Measurements from ENCODE around the gene HTR7.

HTR7 gene

DNA sequence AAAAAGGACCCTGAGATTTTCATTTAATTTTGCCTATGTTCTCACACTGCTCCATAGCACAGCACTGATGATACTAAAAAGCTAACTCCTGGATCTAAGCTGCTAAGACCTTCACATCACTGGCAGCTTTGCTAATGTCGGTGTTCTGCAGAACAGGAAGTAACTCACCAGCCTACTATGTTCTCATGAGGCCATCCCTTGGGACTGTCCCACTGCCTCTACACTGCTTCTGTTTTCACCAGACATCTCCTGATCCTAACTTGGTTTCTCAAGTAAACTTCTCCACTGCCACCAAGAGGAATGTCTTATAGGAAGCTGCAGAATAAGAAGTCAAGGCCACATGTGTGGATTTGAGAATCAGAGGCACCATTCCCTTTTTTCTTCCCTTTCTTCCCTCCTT, 15.1 kb downstream of the HTR7 start:
- no peak for TF ChIP-seq POLR2AphosphoS5 (IDR thresholded peaks at IDR 0.05; ENCODE audit: low read depth, low read length)
- TF ChIP-seq, protein P1, sequence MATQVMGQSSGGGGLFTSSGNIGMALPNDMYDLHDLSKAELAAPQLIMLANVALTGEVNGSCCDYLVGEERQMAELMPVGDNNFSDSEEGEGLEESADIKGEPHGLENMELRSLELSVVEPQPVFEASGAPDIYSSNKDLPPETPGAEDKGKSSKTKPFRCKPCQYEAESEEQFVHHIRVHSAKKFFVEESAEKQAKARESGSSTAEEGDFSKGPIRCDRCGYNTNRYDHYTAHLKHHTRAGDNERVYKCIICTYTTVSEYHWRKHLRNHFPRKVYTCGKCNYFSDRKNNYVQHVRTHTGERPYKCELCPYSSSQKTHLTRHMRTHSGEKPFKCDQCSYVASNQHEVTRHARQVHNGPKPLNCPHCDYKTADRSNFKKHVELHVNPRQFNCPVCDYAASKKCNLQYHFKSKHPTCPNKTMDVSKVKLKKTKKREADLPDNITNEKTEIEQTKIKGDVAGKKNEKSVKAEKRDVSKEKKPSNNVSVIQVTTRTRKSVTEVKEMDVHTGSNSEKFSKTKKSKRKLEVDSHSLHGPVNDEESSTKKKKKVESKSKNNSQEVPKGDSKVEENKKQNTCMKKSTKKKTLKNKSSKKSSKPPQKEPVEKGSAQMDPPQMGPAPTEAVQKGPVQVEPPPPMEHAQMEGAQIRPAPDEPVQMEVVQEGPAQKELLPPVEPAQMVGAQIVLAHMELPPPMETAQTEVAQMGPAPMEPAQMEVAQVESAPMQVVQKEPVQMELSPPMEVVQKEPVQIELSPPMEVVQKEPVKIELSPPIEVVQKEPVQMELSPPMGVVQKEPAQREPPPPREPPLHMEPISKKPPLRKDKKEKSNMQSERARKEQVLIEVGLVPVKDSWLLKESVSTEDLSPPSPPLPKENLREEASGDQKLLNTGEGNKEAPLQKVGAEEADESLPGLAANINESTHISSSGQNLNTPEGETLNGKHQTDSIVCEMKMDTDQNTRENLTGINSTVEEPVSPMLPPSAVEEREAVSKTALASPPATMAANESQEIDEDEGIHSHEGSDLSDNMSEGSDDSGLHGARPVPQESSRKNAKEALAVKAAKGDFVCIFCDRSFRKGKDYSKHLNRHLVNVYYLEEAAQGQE (IDR thresholded peaks at IDR 0.05; ENCODE audit: insufficient read depth in 1 of 2, low read depth in 2 of 2, low read length in 2 of 2) = no peak

DNA sequence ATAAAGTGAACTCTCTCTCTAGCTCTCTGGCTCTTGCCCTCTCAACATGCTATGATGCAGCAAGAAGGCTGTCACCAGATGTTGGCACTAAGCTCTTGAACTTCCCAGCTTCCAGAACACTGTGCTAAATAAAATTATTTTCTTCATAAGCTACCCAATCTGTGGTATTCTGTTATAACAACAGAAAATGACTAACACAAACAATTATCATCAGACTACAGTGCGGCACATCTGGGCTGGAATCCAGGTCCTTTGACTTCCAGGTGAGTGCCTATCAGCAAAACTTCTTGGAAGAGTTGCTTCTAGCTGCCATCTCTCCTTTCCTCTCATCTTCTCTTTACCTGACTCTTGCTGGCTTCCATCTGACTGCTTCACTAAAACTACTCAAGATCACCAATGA, 20.4 kb downstream of the HTR7 start:
- TF ChIP-seq, protein P1 (IDR thresholded peaks at IDR 0.05; ENCODE audit: insufficient read depth in 1 of 2, low read depth in 2 of 2, low read length in 2 of 2) = no peak
- TF ChIP-seq SIN3A (IDR thresholded peaks at IDR 0.05; ENCODE audit: borderline replicate concordance, insufficient read depth, low read length) = no peak

DNA sequence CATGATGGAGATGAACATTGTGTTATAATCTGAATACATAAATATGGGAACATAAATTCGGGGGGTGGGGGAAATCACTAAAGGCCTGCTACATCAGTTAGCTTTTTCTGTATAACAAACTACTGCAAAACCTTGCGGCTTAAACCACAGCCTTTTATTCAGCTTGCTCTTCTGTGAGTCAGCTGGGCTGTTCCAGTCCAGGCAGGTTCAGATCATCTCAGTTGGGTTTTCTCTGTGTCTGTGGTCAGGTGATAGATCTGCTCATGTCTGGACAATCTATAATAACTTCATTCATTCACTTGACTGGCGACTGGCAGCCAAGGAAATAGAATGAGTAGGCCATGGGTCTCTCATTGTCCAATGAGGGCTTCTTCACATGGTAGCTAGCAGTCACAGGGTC, 23.5 kb downstream of the HTR7 start:
- TF ChIP-seq FOXP2 (optimal IDR thresholded peaks at IDR 0.05; ENCODE audit: borderline replicate concordance, extremely low read depth, extremely low read length, insufficient read depth) (no peak), POLR2AphosphoS5 (IDR thresholded peaks at IDR 0.05; ENCODE audit: low read depth, low read length) (no peak), TAF1 (IDR thresholded peaks at IDR 0.05; ENCODE audit: borderline replicate concordance, insufficient read depth, low read length) (no peak), SIN3A (IDR thresholded peaks at IDR 0.05; ENCODE audit: borderline replicate concordance, insufficient read depth, low read length) (no peak)
- TF ChIP-seq, protein P1 (IDR thresholded peaks at IDR 0.05; ENCODE audit: insufficient read depth in 1 of 2, low read depth in 2 of 2, low read length in 2 of 2) = no peak

DNA sequence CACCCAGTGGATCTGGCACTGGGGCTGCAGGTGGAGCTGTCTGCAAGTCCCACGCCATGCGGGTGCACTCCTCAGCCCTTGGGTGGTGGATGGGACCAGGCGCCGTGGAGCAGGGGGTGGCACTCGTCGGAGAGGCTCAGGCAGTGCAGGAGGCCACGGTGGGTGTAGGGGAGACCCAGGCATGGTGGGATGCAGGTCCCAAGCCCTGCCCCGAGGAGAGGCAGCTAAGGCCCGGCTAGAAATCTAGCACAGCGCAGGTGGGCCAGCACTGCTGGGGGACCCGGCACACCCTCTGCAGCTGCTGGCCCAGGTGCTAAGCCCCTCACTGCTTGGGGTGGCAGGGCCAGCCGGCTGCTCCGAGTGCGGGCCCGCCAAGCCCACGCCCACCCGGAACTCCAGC, 25.7 kb downstream of the HTR7 start:
- TF ChIP-seq, protein P1 (IDR thresholded peaks at IDR 0.05; ENCODE audit: insufficient read depth in 1 of 2, low read depth in 2 of 2, low read length in 2 of 2) = no peak
- TF ChIP-seq SIN3A (IDR thresholded peaks at IDR 0.05; ENCODE audit: borderline replicate concordance, insufficient read depth, low read length) = no peak

DNA sequence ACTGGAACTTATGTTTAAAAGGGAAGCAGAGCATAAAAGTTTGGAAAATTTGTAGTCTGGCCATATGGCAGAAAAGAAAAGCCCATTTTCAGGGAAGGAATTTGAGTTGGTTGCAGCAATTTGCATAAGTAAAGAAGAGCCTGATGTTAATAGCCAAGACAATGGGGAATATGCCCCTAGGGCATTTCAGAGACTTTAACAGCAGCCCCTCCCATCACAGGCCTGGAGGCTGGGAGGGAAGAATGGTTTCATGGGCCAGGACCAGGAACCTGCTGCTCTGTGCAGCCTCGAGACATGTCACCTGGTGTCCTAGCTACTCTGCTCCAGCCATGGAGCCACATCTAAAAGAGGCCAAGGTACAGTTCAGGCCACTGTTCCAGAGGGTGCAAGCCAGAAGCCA, 35.3 kb downstream of the HTR7 start:
- no peak for TF ChIP-seq TAF1 (IDR thresholded peaks at IDR 0.05; ENCODE audit: borderline replicate concordance, insufficient read depth, low read length)
- no peak for TF ChIP-seq SIN3A (IDR thresholded peaks at IDR 0.05; ENCODE audit: borderline replicate concordance, insufficient read depth, low read length)
- TF ChIP-seq FOXP2 (optimal IDR thresholded peaks at IDR 0.05; ENCODE audit: borderline replicate concordance, extremely low read depth, extremely low read length, insufficient read depth) = no peak
- TF ChIP-seq, protein P1 (IDR thresholded peaks at IDR 0.05; ENCODE audit: insufficient read depth in 1 of 2, low read depth in 2 of 2, low read length in 2 of 2) = no peak
- TF ChIP-seq POLR2AphosphoS5 (IDR thresholded peaks at IDR 0.05; ENCODE audit: low read depth, low read length) = no peak
